DOHH2 (cell line): Measurements from ENCODE around the gene SFRP5.

Experiments used
- H3F3A ChIP-seq: fragments of 200-600 bp; sonication (generic), shearing (Covaris generic); 2 replicates; pipeline ENCODE4 v1.6.0; 2016; ENCODE audit warnings: antibody characterized with exemption, mild to moderate bottlenecking; ENCODE audit not compliant: control insufficient read depth, insufficient read depth
- H3K27ac ChIP-seq: fragments of 200-600 bp; sonication (generic); 2 replicates; pipeline ENCODE4 v1.5.1; 2014; ENCODE audit warnings: low read depth, mild to moderate bottlenecking, low read length, moderate library complexity
- H3K27me3 ChIP-seq: fragments of 200-600 bp; sonication (generic); 2 replicates; pipeline ENCODE4 v1.6.1; 2014; ENCODE audit warnings: mild to moderate bottlenecking, low read length, mixed read lengths; ENCODE audit not compliant: control insufficient read depth
- H3K36me3 ChIP-seq: fragments of 200-600 bp; sonication (generic); 2 replicates; pipeline ENCODE4 v1.6.1; 2014; ENCODE audit warnings: mild to moderate bottlenecking, low read length, moderate library complexity, mixed read lengths; ENCODE audit not compliant: control insufficient read depth
- H3K4me1 ChIP-seq: fragments of 200-600 bp; sonication (generic); 2 replicates; pipeline ENCODE4 v1.6.1; 2014; ENCODE audit warnings: mild to moderate bottlenecking, low read length, mixed read lengths; ENCODE audit not compliant: control insufficient read depth
- H3K4me2 ChIP-seq: fragments of 200-600 bp; sonication (generic); 2 replicates; pipeline ENCODE4 v1.6.0; 2014; ENCODE audit warnings: mild to moderate bottlenecking, low read length, moderate library complexity
- H3K4me3 ChIP-seq: fragments of 200-600 bp; sonication (generic); 2 replicates; pipeline ENCODE4 v1.5.1; 2014; ENCODE audit warnings: mild to moderate bottlenecking, low read length, mixed read lengths
- H3K79me2 ChIP-seq: fragments of 200-600 bp; sonication (generic); 2 replicates; pipeline ENCODE4 v1.6.1; 2014; ENCODE audit warnings: mild to moderate bottlenecking, low read length, mixed read lengths; ENCODE audit not compliant: control insufficient read depth
- H3K9me2 ChIP-seq: fragments of 200-600 bp; sonication (generic); replicated peaks from 2 replicates; pipeline ENCODE4 v1.6.1; 2014; ENCODE audit warnings: mild to moderate bottlenecking, low read length, mixed read lengths; ENCODE audit not compliant: control insufficient read depth
- H3K9me3 ChIP-seq: fragments of 200-600 bp; sonication (generic); 2 replicates; pipeline ENCODE4 v1.6.1; 2014; ENCODE audit warnings: antibody characterized with exemption, low read length, mixed read lengths; ENCODE audit not compliant: control insufficient read depth, insufficient read depth
- H4K20me1 ChIP-seq: fragments of 200-600 bp; sonication (generic); 2 replicates; pipeline ENCODE4 v1.6.0; 2014; ENCODE audit warnings: low read depth, mild to moderate bottlenecking, antibody characterized with exemption, low read length, moderate library complexity; ENCODE audit not compliant: control insufficient read depth, insufficient read depth
- CTCF ChIP-seq: fragments of 200-600 bp; sonication (generic); IDR thresholded peaks from one replicate; pipeline ENCODE4 v1.5.1; 2014; ENCODE audit warnings: antibody characterized with exemption, mild to moderate bottlenecking, low read depth, low read length; ENCODE audit not compliant: poor library complexity, severe bottlenecking
- EZH2phosphoT487 ChIP-seq: fragments of 200-600 bp; sonication (generic); IDR thresholded peaks from 2 replicates; pipeline ENCODE4 v1.6.1; 2017; ENCODE audit warnings: borderline replicate concordance, mild to moderate bottlenecking, antibody characterized with exemption, low read length, moderate library complexity, mixed read lengths

SFRP5 gene

GRCh38 chr10:97791824-97792721 lies 20.3 kb upstream of the SFRP5 start:
- Histone ChIP-seq H3F3A (no peaks in the 10 kb centered on the region), H3K27ac (no peak overlapping the region), H3K9me3 (no peaks in the 10 kb centered on the region), H3K9me2 (no peaks in the 10 kb centered on the region), H3K4me2 (no peak overlapping the region), H3K36me3 (no peaks in the 10 kb centered on the region), H3K27me3 (no peaks in the 10 kb centered on the region; the same call in 1 of the 2 replicates), H4K20me1 (no peaks in the 10 kb centered on the region), H3K79me2 (no peaks in the 10 kb centered on the region), H3K4me1 (no peaks in the 10 kb centered on the region), H3K4me3 (no peak overlapping the region)
- TF ChIP-seq EZH2phosphoT487 (no peak), CTCF (peak; percentile 96)

- no peaks in the 10 kb centered on the region for H3K9me2 ChIP-seq
- no peak overlapping the region for H3K27ac ChIP-seq
- H3K4me2 ChIP-seq, result no peak overlapping the region
- H3K9me3 ChIP-seq, result no peaks in the 10 kb centered on the region
- H3K4me1 ChIP-seq, result no peaks in the 10 kb centered on the region
- H3K4me3 ChIP-seq, result no peak overlapping the region
- no peaks in the 10 kb centered on the region for H3K79me2 ChIP-seq
- H3F3A ChIP-seq, result no peaks in the 10 kb centered on the region
- no peaks in the 10 kb centered on the region; the same call in 1 of the 2 replicates for H3K27me3 ChIP-seq
- TF ChIP-seq EZH2phosphoT487, result no peak
- TF ChIP-seq CTCF, result no peak
- H4K20me1 ChIP-seq, result no peaks in the 10 kb centered on the region
- no peaks in the 10 kb centered on the region for H3K36me3 ChIP-seq
Measured at GRCh38 chr10:97789770-97790397, 18.1 kb upstream of the SFRP5 start.

- TF ChIP-seq CTCF (no peak), EZH2phosphoT487 (no peak)
- Histone ChIP-seq H3F3A (no peaks in the 10 kb centered on the region), H3K27ac (no peak overlapping the region)
Measured at GRCh38 chr10:97788552-97789442, 17.0 kb upstream of the SFRP5 start.

More at GRCh38 chr10:97788552-97789442, 17.0 kb upstream of the SFRP5 start:
- no peak overlapping the region for H3K4me2 ChIP-seq
- H3K9me2 ChIP-seq, result no peaks in the 10 kb centered on the region
- no peaks in the 10 kb centered on the region for H3K36me3 ChIP-seq
- H3K79me2 ChIP-seq, result no peaks in the 10 kb centered on the region
- H3K27me3 ChIP-seq, result no peaks in the 10 kb centered on the region; the same call in 1 of the 2 replicates
- no peaks in the 10 kb centered on the region for H3K4me1 ChIP-seq
- H4K20me1 ChIP-seq, result no peaks in the 10 kb centered on the region
- H3K9me3 ChIP-seq, result no peaks in the 10 kb centered on the region
- H3K4me3 ChIP-seq, result no peak overlapping the region
